ENCODE data around the gene DDAH1. TPM values are rescaled to one million over a fixed set of nuclear protein-coding genes. Genes with fewer than 3 reads are reported as not detected.

DDAH1 gene
- total RNA-seq, 4 donors from 2014 or later = 12.9 to 28.9 (median 18.2) TPM

DNA sequence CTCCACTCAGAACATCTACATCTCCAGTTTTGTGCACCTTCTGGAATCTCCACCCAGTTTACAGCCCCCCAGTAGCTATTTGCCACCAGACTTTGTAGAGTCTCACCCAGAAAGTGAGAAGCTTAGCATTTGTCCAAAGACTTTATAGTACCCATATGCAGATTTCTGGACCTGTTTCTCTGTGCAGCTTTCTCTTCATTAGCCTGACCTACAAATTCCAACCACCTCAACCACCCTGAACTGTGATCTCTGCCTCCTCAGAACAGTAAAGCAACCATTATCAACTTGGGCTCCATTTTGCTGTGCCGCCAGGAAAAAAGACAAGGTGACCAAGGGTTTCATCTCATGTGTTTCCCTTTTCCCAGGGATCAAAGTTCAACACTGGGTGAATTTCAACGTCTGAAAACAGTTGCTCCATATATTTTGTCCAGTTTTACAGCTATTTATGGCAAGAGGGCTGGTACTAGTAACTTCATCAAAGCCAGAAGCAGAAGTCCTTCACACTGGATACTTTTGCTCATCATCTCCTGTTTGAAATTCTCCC is 36.5 kb upstream of the DDAH1 start:
- intact Hi-C loops (cut with DNase I; ENCODE audit: low total_unique reads) = no loop called here
- Histone ChIP-seq H3K9me3 (no peaks in the 10 kb centered on the region), H3K36me3 (no peaks in the 10 kb centered on the region), H3K4me3 (no peak overlapping the region), H3K27me3 (no peaks in the 10 kb centered on the region), H3K4me1 (no peaks in the 10 kb centered on the region), H3K27ac (no peak overlapping the region)
- DNase-seq = no peak
- TF ChIP-seq, protein P1, sequence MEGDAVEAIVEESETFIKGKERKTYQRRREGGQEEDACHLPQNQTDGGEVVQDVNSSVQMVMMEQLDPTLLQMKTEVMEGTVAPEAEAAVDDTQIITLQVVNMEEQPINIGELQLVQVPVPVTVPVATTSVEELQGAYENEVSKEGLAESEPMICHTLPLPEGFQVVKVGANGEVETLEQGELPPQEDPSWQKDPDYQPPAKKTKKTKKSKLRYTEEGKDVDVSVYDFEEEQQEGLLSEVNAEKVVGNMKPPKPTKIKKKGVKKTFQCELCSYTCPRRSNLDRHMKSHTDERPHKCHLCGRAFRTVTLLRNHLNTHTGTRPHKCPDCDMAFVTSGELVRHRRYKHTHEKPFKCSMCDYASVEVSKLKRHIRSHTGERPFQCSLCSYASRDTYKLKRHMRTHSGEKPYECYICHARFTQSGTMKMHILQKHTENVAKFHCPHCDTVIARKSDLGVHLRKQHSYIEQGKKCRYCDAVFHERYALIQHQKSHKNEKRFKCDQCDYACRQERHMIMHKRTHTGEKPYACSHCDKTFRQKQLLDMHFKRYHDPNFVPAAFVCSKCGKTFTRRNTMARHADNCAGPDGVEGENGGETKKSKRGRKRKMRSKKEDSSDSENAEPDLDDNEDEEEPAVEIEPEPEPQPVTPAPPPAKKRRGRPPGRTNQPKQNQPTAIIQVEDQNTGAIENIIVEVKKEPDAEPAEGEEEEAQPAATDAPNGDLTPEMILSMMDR (IDR thresholded peaks at IDR 0.05) = no peak
- no peak for TF ChIP-seq POLR2A (IDR thresholded peaks at IDR 0.05)

DNA sequence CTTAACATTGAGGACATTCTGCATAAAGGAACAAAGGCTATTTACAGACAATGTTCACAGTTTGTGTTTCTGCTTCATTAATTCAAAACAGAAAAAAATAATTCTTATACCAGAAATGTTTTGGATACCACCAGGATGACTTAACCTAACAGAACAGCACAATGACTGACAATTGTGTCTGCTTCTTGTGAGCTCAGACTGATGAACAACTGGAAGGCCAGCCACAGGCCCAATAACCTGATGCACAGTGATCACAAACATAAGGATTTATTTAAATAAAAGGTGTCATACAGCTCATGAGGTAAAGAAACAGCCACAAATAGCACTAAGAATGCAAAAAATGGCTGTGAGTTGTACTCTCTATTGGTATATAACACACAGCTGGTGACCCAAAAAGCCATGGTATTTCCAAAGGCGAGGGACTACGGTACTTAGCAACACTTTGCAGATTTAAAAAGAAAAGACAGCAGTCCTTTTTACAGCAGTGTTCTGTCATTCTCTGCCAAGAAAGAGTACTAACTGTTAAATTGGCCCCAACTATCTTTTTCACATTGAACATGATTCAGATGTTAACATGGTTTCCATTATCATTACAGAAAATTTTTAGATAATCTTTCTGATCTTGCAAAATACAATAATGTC is 32.1 kb upstream of the DDAH1 start:
- Histone ChIP-seq H3K36me3 (no peaks in the 10 kb centered on the region), H3K4me1 (no peaks in the 10 kb centered on the region), H3K9me3 (no peaks in the 10 kb centered on the region), H3K4me3 (no peak overlapping the region), H3K27ac (no peak overlapping the region), H3K27me3 (no peaks in the 10 kb centered on the region)
- DNase-seq = no peak
- TF ChIP-seq POLR2A (IDR thresholded peaks at IDR 0.05) = no peak
- TF ChIP-seq, protein P1 (IDR thresholded peaks at IDR 0.05) = no peak
- intact Hi-C loops (cut with DNase I; ENCODE audit: low total_unique reads) = no loop called here

DNA sequence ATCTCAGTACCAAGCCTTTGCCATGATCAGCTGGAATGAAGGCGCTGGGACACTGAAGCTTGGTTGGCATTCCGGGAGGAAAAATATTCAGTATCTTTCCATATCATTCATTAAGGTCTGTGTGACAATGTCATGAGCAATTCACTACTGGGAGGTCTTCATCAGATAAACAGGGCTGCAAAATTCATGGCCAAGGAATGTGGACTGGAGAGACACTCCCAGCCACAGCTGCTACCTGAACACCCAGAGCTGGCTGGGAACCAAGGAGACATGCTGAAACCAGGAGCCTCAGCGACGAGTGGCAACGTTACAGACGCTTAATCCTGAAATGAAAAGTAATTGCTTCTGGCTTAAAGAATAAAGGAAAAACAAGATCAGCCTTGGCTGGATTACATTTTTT is 30.6 kb upstream of the DDAH1 start:
- H3K27me3 ChIP-seq = no peaks in the 10 kb centered on the region
- TF ChIP-seq, protein P1 (IDR thresholded peaks at IDR 0.05) = no peak
- no peak for TF ChIP-seq POLR2A (IDR thresholded peaks at IDR 0.05)
- no peaks in the 10 kb centered on the region for H3K4me1 ChIP-seq
- DNase-seq = no peak
- no peaks in the 10 kb centered on the region for H3K9me3 ChIP-seq
- intact Hi-C loops (cut with DNase I; ENCODE audit: low total_unique reads) = no loop called here
- H3K4me3 ChIP-seq = no peak overlapping the region
- peak overlapping the region in 1 of 2 donors; percentile 6 for H3K27ac ChIP-seq
- H3K36me3 ChIP-seq = no peaks in the 10 kb centered on the region

DNA sequence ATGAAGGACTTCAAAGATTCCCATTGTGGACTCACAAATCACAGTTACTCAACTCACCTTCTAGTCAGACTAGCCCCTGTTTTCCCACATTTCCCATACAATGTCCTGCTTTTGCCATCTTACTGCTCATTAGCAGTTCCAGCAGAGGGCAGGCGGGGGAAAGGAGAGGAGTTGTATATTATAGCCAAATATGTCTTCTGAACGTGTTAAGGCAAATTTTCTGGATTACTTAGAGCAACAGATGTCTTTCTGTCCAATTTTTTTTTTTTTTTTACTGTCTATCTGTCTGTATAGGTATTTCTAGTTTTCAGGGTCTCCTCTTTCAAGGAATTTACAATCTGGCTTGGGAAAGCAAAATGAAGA is 29.9 kb upstream of the DDAH1 start:
- peak; percentile 23 to 55 for DNase-seq
- Histone ChIP-seq H3K27ac (no peak overlapping the region), H3K9me3 (no peaks in the 10 kb centered on the region), H3K4me3 (no peak overlapping the region), H3K27me3 (no peaks in the 10 kb centered on the region), H3K4me1 (no peaks in the 10 kb centered on the region), H3K36me3 (no peaks in the 10 kb centered on the region)
- intact Hi-C loops (cut with DNase I; ENCODE audit: low total_unique reads) = no loop called here
- no peak for TF ChIP-seq POLR2A (IDR thresholded peaks at IDR 0.05)
- TF ChIP-seq, protein P1 (IDR thresholded peaks at IDR 0.05) = peak; percentile 18 to 40 (median 37)

DNA sequence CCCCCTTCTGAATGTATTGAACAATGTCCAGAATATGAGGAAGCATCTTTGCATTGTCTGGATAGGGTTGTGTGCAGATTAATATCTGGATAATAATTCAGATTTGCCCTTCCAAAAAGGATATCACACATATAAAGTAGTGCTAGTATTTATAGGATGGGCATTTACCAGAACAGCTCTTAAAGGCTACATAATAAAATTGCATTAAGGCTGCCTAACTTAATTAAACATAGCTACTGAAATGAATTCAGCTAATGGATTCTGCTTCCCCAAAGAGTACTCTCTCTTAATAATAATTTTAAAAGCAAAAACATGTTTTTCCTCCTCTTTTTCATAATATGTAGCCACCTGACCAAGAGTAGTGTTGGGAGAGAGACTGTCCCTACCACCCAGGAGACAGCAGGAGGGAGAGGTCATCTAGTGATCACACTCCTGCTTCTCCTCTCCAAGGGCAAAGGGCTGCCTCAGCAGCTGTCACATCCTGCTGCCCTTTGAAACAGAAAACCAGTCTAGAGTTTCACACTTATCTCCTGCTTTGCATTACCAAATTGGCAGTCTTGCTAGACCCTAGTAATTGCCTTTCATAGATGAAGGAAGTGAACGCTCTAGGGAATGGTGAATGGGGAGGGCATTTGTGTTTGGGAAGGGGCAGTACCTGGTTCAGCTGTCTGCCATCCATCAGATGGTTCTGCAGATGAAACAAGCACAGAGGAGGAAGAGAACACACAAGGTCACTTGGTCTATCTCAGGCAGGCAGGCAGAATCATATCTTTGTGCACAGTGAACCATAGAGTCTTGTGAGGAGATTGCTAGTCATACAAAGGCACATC is 29.3 kb upstream of the DDAH1 start:
- intact Hi-C loops (cut with DNase I; ENCODE audit: low total_unique reads) = no loop called here
- H3K36me3 ChIP-seq = no peaks in the 10 kb centered on the region

More for the DNA sequence above, 29.3 kb upstream of the DDAH1 start:
- Histone ChIP-seq H3K4me1 (no peaks in the 10 kb centered on the region), H3K9me3 (no peaks in the 10 kb centered on the region), H3K27me3 (no peaks in the 10 kb centered on the region), H3K4me3 (no peak overlapping the region), H3K27ac (no peak overlapping the region)
- no peak for TF ChIP-seq POLR2A (IDR thresholded peaks at IDR 0.05)
- TF ChIP-seq, protein P1 (IDR thresholded peaks at IDR 0.05) = no peak
- no peak for DNase-seq

Measured in uterus (tissue), 4 donors.